Natural killer cell (primary cell): ENCODE results near the gene KDM3A. TPM values are rescaled to one million over a fixed set of nuclear protein-coding genes. Genes with fewer than 3 reads are reported as not detected.

Experiments
- ATAC-seq, 3 donors: fragments of 150-1000 bp in 2 of 3; fragments of 200-7000 bp in 1 of 3; cut with Tn5 transposase; 1 replicate in 1 of 3; 2 replicates in 2 of 3; pipeline ENCODE4 v1.10.0; 2021; ENCODE audit warnings: mild to moderate bottlenecking in 2 of 3, moderate library complexity in 2 of 3
- DNase-seq, 2 donors: peaks; one replicate each; pipeline versions ENCODE4 v3.0.0 to v3.0.0-alpha.2; 2013 to 2021; ENCODE audit warnings: mixed read lengths in 1 of 2
- H3K27ac ChIP-seq: one replicate; pipeline ENCODE4 v1.5.1; 2013; ENCODE audit warnings: mild to moderate bottlenecking, low read length
- H3K27me3 ChIP-seq: one replicate; pipeline ENCODE4 v1.6.1; 2013; ENCODE audit warnings: low read length; ENCODE audit not compliant: control insufficient read depth, insufficient read depth
- H3K36me3 ChIP-seq: one replicate; pipeline ENCODE4 v1.6.1; 2013; ENCODE audit warnings: low read length; ENCODE audit not compliant: control insufficient read depth, insufficient read depth
- H3K4me1 ChIP-seq: one replicate; pipeline ENCODE4 v1.6.1; 2013; ENCODE audit warnings: low read length; ENCODE audit not compliant: control insufficient read depth, insufficient read depth
- H3K4me3 ChIP-seq: one replicate; pipeline ENCODE4 v1.5.1; 2013; ENCODE audit warnings: low read length
- H3K9me3 ChIP-seq: one replicate; pipeline ENCODE4 v1.6.1; 2013; ENCODE audit warnings: low read length; ENCODE audit not compliant: control insufficient read depth, insufficient read depth
- H3K27ac Mint-ChIP-seq, 2 donors: one replicate each; pipeline ENCODE4 v1.8.0; 2022; ENCODE audit warnings: mild to moderate bottlenecking in 2 of 2, mixed read lengths in 2 of 2, moderate library complexity in 1 of 2
- H3K27me3 Mint-ChIP-seq, 2 donors: one replicate each; pipeline ENCODE4 v1.8.0; 2022; ENCODE audit warnings: low read depth in 2 of 2, mixed read lengths in 2 of 2
- H3K36me3 Mint-ChIP-seq: one replicate; pipeline ENCODE4 v1.8.0; 2022; ENCODE audit warnings: mixed read lengths
- H3K4me1 Mint-ChIP-seq, 2 donors: one replicate each; pipeline ENCODE4 v1.8.0; 2022; ENCODE audit warnings: mixed read lengths in 2 of 2
- H3K4me3 Mint-ChIP-seq: one replicate; pipeline ENCODE4 v1.8.0; 2022; ENCODE audit warnings: mild to moderate bottlenecking, moderate library complexity, mixed read lengths
- H3K9me3 Mint-ChIP-seq, 2 donors: one replicate each; pipeline ENCODE4 v1.8.0; 2022; ENCODE audit warnings: mixed read lengths in 2 of 2
- WGBS: methylation state at CpG from one replicate; pipeline ENCODE4 v1.1.7; 2013; ENCODE audit warnings: missing lambda C conversion rate; ENCODE audit not compliant: insufficient coverage; 5-methylcytosine and 5-hydroxymethylcytosine counted together
- intact Hi-C: fragments of 100-400 bp; cut with micrococcal nuclease; formaldehyde crosslinking; loops from one replicate; pipeline ENCODE4 v1.14.2; 2022
- total RNA-seq, 4 donors: library from RNA; stranded (reverse); fragments of 120-200 nt in 1 of 4; gene quantifications; one replicate each; pipeline versions ENCODE4 v1.2.3 to v1.2.4, GENCODE V29; 2013 to 2022
- TF ChIP-seq, protein P1 (sequence below): fragments of 200-600 bp; IDR thresholded peaks from one replicate; pipeline ENCODE4 v1.8.0; 2022; ENCODE audit warnings: antibody characterized with exemption

Gene KDM3A
- total RNA-seq, 3 donors from 2014 or later (not counting 1 experiment from before 2014, with no cell fraction given), result 172 to 195 (median 188) TPM

- Histone ChIP-seq H3K27ac (no peak overlapping the region), H3K4me3 (no peak overlapping the region), H3K27me3 (no peaks in the 10 kb centered on the region), H3K9me3 (no peaks in the 10 kb centered on the region), H3K4me1 (no peaks in the 10 kb centered on the region), H3K36me3 (peaks cover 49% of the 10 kb centered on the region)
- H3K4me3 Mint-ChIP-seq, result no peak overlapping the region
- H3K9me3 Mint-ChIP-seq, result no peaks in the 10 kb centered on the region
- intact Hi-C loops, result no loop called here
- peaks cover 14 to 20% of the 10 kb centered on the region in 2 donors for H3K4me1 Mint-ChIP-seq
- no peaks in the 10 kb centered on the region for H3K36me3 Mint-ChIP-seq
- WGBS, result 96% methylated on average over 7 of the region's 7 CpGs
- TF ChIP-seq, protein P1, sequence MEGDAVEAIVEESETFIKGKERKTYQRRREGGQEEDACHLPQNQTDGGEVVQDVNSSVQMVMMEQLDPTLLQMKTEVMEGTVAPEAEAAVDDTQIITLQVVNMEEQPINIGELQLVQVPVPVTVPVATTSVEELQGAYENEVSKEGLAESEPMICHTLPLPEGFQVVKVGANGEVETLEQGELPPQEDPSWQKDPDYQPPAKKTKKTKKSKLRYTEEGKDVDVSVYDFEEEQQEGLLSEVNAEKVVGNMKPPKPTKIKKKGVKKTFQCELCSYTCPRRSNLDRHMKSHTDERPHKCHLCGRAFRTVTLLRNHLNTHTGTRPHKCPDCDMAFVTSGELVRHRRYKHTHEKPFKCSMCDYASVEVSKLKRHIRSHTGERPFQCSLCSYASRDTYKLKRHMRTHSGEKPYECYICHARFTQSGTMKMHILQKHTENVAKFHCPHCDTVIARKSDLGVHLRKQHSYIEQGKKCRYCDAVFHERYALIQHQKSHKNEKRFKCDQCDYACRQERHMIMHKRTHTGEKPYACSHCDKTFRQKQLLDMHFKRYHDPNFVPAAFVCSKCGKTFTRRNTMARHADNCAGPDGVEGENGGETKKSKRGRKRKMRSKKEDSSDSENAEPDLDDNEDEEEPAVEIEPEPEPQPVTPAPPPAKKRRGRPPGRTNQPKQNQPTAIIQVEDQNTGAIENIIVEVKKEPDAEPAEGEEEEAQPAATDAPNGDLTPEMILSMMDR, result no peak
- no peaks in the 10 kb centered on the region for H3K27me3 Mint-ChIP-seq
- DNase-seq (no peak), ATAC-seq (no peak)
- H3K27ac Mint-ChIP-seq, result no peak overlapping the region
These were observed 66.4 kb downstream of the KDM3A start for GRCh38 chr2:86507600-86507999.

DNA sequence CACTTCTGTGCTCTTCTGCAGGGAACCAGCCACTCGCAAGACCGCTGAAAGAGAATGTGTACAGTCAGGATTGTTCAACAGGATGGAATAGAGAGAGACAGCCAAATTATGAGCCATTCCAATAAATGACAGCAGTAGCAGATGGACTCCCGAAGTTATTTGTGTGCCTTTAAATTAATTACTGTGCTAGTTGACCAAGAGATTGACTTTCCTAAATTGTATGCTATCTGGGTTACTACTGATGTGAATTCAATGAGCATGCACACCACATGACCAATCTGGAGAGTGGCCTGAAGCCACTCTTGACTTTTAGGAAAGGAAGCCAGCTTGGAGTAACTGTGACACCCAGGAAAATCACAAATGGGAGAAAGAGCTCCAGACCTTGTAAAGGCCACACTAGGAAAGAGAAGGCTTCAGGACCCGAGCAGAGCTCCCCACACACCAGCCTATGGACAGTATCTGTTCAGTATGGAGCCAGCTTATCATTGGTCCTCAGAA lies 69.3 kb downstream of the KDM3A start:
- H3K4me1 ChIP-seq, result no peaks in the 10 kb centered on the region
- peaks cover 35% of the 10 kb centered on the region for H3K36me3 ChIP-seq
- H3K27me3 ChIP-seq, result no peaks in the 10 kb centered on the region
- H3K27ac Mint-ChIP-seq, result peak overlapping the region; percentile 8 to 37
- intact Hi-C loops, result no loop called here
- no peaks in the 10 kb centered on the region for H3K36me3 Mint-ChIP-seq
- no peaks in the 10 kb centered on the region for H3K9me3 ChIP-seq
- no peak overlapping the region for H3K4me3 Mint-ChIP-seq
- H3K4me1 Mint-ChIP-seq, result peaks cover 14 to 20% of the 10 kb centered on the region in 2 donors
- DNase-seq (no peak), ATAC-seq (no peak)
- H3K27me3 Mint-ChIP-seq, result no peaks in the 10 kb centered on the region
- WGBS, result 94% methylated on average over 4 of the region's 4 CpGs
- no peak overlapping the region for H3K4me3 ChIP-seq
- H3K9me3 Mint-ChIP-seq, result no peaks in the 10 kb centered on the region
- TF ChIP-seq, protein P1, result no peak
- no peak overlapping the region for H3K27ac ChIP-seq

GRCh38 chr2:86512034-86512433 lies 70.9 kb downstream of the KDM3A start:
- ATAC-seq (no peak), DNase-seq (no peak)
- TF ChIP-seq, protein P1, result no peak
- Mint-ChIP-seq H3K4me3 (no peak overlapping the region), H3K9me3 (no peaks in the 10 kb centered on the region), H3K36me3 (no peaks in the 10 kb centered on the region), H3K27ac (no peak overlapping the region), H3K27me3 (no peaks in the 10 kb centered on the region), H3K4me1 (peaks cover 14 to 20% of the 10 kb centered on the region in 2 donors)
- no peaks in the 10 kb centered on the region for H3K4me1 ChIP-seq
- WGBS, result 99% methylated on average over 4 of the region's 4 CpGs
- H3K27me3 ChIP-seq, result no peaks in the 10 kb centered on the region
- peaks cover 26% of the 10 kb centered on the region for H3K36me3 ChIP-seq
- H3K9me3 ChIP-seq, result no peaks in the 10 kb centered on the region
- H3K4me3 ChIP-seq, result no peak overlapping the region
- intact Hi-C loops, result no loop called here
- H3K27ac ChIP-seq, result no peak overlapping the region

DNA sequence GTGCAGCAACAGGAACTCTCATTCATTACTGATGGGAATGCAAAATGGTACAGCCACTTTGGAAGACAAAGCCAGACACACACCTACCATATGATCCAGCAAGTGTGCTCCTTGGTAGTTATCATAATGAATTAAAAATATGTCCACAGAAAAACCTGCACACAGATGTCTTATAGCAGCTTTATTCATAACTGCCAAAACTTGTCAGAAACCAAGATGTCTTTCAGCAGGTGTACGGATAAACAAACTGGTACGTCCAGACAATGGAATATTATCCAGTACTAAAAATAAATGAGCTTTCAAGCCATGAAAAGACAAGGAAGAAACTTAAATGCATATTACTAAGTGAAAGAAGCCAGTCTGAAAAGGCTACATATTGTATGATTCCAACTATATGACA lies 71.7 kb downstream of the KDM3A start:
- Mint-ChIP-seq H3K27me3 (no peaks in the 10 kb centered on the region), H3K9me3 (no peaks in the 10 kb centered on the region), H3K27ac (no peak overlapping the region), H3K4me3 (no peak overlapping the region), H3K36me3 (no peaks in the 10 kb centered on the region), H3K4me1 (peaks cover 14 to 20% of the 10 kb centered on the region in 2 donors)
- no peak overlapping the region for H3K4me3 ChIP-seq
- no peaks in the 10 kb centered on the region for H3K9me3 ChIP-seq
- no peak overlapping the region for H3K27ac ChIP-seq
- peaks cover 20% of the 10 kb centered on the region for H3K36me3 ChIP-seq
- no peaks in the 10 kb centered on the region for H3K4me1 ChIP-seq
- TF ChIP-seq, protein P1, result no peak
- no peak for ATAC-seq
- no peak for DNase-seq
- H3K27me3 ChIP-seq, result no peaks in the 10 kb centered on the region
- 100% methylated on average over 2 of the region's 2 CpGs for WGBS
- intact Hi-C loops, result no loop called here
